Hepatocyte (in vitro differentiated cells): ENCODE results near the gene TOGARAM2.

ENCODE experiments used
- EZH2 ChIP-seq: fragments of 200-600 bp; sonication (generic); IDR thresholded peaks from 2 replicates; pipeline ENCODE4 v1.6.1; 2016; ENCODE audit warnings: antibody characterized with exemption, mild to moderate bottlenecking, borderline replicate concordance
- EZH2phosphoT487 ChIP-seq: fragments of 200-600 bp; sonication (generic); IDR thresholded peaks from one replicate; pipeline ENCODE4 v1.6.1; 2018; ENCODE audit warnings: antibody characterized with exemption, mild to moderate bottlenecking, low read depth, moderate library complexity; ENCODE audit not compliant: unreplicated experiment, severe bottlenecking
- TF ChIP-seq, protein P1 (sequence below): fragments of 200-600 bp; sonication (generic); IDR thresholded peaks from 2 replicates; pipeline ENCODE4 v1.5.1; 2016; ENCODE audit warnings: antibody characterized with exemption, mild to moderate bottlenecking; ENCODE audit not compliant: poor library complexity

DNA sequence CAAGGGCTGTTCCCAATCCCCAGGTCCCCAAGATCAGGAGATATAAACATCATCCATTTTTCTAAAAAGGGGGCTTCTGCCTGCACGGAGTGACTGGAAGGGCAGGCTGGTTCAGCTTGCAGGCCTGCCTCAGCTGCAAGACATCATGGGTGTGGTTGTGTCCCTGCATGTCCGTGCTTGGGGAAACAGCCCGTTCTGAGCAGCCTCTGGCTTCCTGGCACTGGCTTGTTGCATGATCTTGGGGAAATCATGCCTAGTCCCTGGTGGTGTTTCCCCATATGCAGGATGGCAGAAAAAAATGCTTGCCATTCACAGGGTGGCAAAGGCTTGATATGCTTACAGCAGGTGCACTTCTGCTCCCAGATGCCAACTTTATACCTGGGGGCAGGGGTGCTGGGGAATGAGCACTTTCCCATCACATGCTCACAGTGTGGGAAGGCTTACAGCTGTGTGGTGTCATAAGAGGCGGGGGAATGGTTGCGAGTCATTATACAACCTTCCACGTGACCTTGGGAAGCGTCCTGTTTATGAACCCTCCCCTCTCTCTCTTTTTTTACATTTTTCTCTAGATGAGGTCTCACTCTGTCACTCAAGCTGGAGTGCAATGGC, 86.0 kb downstream of the TOGARAM2 start:
- TF ChIP-seq, protein P1, sequence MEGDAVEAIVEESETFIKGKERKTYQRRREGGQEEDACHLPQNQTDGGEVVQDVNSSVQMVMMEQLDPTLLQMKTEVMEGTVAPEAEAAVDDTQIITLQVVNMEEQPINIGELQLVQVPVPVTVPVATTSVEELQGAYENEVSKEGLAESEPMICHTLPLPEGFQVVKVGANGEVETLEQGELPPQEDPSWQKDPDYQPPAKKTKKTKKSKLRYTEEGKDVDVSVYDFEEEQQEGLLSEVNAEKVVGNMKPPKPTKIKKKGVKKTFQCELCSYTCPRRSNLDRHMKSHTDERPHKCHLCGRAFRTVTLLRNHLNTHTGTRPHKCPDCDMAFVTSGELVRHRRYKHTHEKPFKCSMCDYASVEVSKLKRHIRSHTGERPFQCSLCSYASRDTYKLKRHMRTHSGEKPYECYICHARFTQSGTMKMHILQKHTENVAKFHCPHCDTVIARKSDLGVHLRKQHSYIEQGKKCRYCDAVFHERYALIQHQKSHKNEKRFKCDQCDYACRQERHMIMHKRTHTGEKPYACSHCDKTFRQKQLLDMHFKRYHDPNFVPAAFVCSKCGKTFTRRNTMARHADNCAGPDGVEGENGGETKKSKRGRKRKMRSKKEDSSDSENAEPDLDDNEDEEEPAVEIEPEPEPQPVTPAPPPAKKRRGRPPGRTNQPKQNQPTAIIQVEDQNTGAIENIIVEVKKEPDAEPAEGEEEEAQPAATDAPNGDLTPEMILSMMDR: no peak
- TF ChIP-seq EZH2: no peak
- no peak for TF ChIP-seq EZH2phosphoT487
